Measurements from ENCODE around the gene RFX2. TPM values are rescaled to one million over a fixed set of nuclear protein-coding genes. Genes with fewer than 3 reads are reported as not detected.

The RFX2 gene
- total RNA-seq, 1 donor: 81.1 TPM

DNA sequence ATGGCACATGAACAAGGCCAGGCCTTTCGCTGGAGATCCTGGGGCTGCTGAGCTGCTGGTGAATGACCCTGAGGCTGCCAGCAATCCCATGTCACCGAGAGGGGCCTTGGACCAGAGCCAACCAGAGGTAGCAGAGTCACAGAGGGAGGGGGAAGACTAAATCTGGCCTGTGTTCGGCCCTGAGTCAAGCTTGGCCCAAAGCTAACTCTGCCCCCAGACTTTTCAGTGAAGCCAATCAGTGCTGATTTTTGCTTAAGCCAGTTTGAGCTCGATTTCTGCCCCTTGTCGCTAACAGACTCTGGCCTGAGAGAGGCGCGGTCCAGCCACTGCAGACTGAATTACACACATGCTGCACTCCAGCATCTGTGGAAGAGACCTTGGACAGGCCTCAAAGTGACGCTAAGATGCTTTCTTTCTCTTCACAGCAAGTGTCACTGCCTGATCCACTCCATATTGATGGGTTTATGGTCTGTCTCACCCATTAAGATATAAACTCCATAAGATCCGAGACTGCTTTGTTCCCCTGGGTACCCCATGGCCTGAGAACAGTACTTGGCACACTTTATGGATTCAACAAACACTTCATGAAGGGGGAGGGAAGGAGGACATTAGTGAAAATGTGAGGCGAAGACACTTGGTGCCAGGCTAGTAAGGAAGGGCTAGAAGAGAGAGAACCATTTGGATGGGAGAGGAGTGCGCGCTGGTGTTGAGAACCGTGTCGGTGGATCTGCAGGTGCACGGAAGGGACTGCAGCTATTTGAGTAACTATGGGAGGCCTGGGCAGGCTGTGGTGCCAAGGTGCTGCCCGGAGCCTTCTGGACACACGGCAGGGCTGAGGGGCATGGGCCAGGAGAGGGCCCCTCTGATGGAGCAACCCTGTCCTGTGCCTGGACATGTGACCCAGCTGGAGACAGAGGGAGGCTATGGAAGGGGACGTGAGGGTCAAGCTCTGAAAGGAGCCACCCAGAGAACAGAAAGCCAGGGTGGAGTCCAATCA, 150.0 kb downstream of the RFX2 start:
- no peak for DNase-seq (ENCODE audit: low read depth in 2 of 3, low spot score in 2 of 3)

DNA sequence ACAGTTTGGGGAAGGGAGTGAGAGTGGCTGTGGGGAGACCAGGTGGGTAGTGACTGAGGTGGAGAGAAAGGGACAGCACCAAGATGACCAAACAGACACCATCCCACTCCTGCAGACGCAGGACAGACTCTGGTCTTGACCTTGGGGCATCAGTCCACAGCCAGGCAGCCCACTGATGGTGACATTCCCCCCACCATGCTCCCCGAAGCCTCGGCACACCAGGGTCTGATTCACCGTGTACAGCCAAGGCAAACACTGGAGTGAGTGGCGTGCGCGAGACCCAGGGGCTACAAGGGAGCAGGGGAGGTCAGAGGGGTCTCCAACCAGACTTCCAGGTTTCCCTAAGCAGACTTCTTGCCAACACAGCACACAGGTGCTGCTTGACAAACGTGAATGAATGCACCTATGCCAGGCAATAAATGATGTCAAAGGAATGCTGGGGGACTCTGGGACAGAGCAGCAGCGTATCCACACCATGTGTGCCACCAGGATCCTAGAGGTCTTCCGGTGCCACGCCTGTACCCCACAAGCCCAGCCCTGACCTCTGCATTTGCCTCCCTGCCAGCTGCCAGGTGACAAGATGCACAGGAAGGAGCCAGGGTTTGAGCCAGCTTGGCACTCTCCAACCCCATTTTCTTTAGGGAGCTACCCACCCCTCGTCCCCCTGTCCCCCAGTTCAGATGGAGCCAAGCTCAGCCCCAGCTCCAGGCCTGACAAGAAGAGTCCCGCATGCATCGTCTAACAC, 150.9 kb downstream of the RFX2 start:
- DNase-seq (ENCODE audit: low read depth in 2 of 3, low spot score in 2 of 3): no peak

DNA sequence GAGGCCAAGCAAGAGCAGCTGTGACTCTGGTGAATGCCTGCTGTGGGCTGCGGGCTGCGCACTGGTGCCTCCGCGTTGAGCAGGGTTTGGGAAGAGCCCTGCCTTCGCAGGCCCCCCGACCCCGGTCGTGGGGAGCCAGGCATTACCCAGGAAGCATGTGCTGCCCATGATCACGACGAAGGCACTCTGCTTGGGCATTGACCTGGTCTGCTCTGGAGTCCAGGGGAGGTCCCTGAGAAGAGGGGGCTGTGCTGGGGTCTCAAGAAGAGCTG, 151.5 kb downstream of the RFX2 start:
- DNase-seq (ENCODE audit: low read depth in 2 of 3, low spot score in 2 of 3): no peak

DNA sequence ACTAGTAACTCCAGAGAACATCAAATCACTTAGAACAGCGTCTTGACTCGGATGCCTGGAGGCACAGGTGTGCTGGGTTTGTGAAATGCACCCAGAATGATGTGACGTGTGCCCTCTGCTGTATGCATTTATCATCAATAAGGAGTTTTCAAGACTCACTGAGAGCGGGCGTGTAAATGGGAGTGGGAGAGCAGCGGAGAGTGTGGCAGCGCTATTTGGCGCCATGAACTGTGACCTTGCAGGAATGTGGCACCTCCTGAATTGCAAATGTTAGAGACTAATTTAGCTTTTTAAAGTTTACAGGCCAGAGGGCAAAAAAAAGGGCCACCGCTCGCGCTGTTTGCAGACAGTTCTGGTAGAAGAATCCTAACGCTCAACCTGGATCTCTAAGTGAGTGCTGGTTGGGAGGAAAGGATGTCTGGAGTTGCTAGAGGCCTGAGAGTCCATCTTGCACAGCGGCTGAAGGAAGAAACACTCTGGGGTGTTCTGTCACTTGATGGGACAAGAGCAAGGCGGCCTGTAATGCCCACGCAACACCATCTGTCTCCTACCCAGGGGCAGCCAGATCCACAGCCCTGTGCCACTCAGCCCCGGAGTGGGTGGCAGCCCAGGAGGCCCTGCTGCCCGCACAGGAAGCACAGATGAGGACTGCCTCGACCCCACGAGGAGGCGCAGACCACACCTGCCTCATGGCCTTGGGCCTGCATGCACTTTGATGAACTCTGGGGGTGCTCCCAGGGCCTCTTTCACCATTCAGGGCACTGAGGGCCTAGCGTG, 152.0 kb downstream of the RFX2 start:
- DNase-seq (ENCODE audit: low read depth in 2 of 3, low spot score in 2 of 3): no peak

DNA sequence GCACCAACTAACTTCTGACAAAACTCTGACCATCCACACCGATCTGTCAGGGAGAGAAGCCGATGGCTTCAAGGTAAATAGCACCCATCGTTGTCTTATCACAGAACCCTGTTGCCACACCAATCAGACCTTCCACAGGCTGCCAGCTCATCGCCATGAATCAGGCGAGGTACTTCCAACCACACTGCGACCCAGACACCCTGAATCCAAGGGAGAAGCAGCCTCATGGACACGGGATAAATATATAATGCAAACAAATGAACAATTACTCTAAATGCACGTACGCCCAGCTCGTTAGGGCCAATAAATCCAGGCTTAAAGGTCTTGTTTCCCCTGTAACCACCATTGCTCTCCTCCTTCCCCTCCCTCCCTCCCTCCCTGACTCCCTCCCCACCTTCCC, 153.1 kb downstream of the RFX2 start:
- no peak for DNase-seq (ENCODE audit: low read depth in 2 of 3, low spot score in 2 of 3)

DNA sequence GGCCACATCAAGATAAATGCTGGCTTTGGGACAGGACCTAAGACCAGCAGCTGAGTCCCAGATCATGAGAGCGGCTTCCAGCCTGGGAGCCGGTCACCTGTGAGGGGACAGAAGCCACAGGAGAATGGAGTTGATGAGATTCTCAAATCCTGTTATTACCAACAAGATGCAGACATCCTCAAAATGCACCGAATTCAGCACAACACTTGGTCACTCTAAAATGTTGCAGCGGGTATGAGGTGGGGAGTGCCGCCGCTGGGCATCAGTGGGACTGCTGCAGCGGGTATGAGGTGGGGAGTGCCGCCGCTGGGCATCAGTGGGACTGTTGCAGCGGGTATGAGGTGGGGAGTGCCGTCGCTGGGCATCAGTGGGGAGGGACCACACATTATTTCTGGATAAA, 153.6 kb downstream of the RFX2 start:
- DNase-seq (ENCODE audit: low read depth in 2 of 3, low spot score in 2 of 3): no peak

DNA sequence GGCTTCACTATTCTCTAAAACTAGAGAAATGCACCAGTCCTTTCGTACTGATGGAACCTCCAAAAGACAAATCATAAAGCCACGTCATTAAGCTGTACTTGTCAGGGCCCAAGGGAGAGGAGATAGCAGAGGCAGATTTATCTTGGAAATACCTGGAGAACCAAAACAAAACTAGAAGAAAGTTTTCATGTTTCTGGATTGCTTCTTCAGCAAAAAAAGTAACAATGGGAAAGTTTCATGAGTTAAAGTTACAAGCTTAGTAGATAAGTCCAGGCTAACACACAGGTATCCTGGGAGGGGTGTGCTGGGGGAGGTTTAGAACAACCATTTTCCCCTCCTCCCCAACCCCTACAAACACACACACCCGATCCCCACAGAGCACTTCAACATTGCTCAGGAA, 154.0 kb downstream of the RFX2 start:
- DNase-seq (ENCODE audit: low read depth in 2 of 3, low spot score in 2 of 3): no peak

DNA sequence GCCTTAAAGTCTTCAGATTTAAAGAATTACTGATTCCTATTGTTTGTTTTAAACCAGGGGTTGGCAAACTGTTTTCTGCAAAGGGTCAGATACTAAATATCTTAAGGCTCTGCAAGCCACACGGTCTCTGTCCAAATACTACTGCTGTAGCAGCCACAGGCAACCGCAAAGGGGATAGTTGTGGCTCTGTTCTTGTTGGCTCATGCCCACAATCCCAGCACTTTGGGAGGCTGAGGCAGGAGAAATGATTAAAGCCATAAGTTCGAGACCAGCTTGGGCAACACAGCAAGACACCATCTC, 154.7 kb downstream of the RFX2 start:
- no peak for DNase-seq (ENCODE audit: low read depth in 2 of 3, low spot score in 2 of 3)

DNA sequence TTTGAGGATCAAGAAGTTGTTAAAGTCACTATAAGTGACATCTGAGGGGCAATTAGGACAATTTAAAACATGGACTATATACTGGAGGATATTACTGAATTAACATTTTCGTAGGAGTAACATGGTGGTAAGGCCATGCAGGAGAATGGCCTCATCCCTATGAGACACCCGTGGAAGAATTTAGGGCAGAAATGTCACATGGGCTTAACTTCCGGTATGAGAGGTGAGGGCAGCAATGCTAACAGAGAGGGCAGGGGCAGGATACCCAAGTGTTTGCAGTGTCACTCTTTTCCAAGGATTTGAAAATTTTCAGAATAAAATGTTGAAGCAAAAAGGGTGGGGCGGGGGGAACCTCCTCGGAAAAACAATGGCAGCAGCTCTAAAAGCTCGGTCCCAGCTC, 156.0 kb downstream of the RFX2 start:
- DNase-seq (ENCODE audit: low read depth in 2 of 3, low spot score in 2 of 3): no peak

DNA sequence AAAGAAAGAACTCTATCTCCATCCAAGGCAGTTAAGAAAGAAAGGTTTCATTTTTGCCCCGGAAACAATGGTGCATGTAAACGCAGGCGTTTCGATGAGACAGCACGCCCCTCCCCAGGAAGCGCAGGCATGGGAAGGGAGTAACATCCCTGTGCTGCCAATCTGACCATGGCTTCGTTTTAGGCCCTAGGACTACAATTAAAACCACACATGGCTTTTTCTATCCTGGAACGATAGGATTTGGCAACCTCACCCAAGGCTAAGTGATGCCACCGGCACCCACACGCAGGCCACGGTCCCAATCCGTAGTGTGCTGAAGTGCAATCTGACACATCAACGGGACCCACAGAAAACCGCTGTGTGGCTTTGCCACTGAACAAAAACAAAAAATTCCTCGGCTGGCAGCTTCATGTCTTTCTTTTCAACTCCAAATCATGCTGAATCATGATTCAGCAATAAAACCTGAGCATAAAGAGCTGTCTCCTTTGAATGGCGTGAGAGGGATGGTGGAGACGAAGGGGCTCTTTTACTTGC, 156.6 kb downstream of the RFX2 start:
- peak in 2 of 3 donors; percentile 43 to 62 for DNase-seq (ENCODE audit: low read depth in 2 of 3, low spot score in 2 of 3)

DNA sequence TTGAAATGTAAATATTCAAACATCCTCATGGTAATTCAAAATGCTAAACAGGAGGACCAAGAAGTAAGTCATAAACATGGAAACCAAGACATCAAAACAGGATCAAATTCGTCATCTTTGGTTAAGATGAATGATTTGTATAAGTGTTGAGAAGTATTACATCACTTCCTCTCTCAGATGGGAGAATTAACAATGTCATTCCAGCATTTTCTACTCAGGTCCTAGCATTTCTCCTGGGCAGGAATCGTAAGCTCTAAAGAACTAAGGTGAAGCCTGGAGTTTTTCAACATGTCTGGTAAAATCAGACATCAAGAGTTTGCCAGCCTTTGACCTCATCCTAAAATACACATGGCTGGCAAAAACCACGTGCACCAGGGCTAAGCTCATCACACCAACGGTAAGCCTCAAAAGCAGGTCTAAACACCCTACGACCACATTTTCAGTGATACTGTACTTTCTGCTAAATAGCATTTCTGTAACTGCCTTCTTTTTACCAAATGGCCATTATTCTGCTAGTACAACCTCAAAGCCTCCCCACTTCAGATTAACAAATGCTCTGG, 157.2 kb downstream of the RFX2 start:
- peak in 1 of 3 donors; percentile 26 for DNase-seq (ENCODE audit: low read depth in 2 of 3, low spot score in 2 of 3)

DNA sequence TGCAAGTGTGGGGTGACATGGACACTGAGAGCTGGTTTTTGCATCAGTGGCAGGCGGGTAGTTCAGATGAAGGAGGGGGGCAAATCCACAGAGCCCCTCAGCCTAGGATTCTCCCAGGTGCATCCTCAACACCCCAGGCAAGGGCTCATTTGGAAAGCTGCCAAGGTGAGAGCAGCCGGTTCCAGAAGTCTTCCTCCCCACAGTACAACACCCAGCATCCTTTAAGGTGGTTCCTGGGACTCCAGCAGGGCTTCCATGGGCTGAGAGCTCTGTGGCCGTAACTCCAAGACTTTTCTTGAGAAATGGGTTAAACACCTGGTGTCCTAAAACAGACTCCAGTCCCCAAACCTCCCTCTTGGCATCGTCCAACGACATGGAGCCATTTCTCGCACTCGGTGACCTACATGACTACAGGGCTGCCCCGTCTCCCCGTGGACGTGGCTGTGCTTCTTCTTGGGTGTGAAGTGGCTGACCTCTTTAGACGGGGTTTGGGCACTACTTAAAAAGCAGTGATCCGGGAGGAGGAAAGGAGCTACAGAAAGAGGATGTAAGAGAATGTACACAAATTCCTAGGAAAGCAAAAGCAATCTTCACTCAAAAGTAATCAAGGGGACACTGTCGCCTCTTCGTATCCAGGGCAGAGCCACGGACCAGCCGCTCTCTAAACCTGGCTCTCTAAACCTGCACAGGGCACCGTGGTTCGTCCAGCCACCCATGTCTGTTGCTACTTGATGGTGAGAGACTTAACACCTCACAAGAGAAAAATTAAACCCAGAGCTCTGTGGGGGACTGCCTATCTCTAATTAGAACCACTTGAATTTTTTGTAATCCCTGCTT, 157.9 kb downstream of the RFX2 start:
- peak in 1 of 3 donors; percentile 36 for DNase-seq (ENCODE audit: low read depth in 2 of 3, low spot score in 2 of 3)

DNA sequence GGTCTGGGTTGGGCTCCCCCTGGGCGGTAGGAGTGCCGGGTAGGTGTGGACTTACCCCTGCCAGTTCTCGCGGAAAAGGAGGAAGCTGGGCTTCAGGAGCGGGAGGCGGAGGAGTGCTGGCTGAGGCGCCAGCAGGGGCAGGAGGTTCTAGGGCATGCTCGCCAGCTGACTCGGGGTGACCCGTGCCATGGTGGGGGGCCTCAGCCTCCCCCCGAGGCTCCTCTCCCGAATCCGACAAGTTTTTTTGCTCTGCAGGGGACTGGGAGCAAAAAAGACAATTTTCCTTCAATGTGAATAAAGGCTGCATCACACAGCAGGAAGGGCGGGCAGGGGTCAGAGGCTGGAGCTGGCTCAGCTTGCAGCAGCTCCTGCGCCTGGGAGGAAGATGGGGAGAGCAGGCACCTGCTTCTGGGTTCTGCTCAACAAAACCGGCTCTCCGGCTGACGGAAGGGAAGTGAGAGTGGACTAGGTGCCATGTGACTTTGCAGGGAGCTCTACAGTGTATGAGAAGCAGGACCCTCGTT, 158.9 kb downstream of the RFX2 start:
- DNase-seq (ENCODE audit: low read depth in 2 of 3, low spot score in 2 of 3): peak in 1 of 3 donors; percentile 23

DNA sequence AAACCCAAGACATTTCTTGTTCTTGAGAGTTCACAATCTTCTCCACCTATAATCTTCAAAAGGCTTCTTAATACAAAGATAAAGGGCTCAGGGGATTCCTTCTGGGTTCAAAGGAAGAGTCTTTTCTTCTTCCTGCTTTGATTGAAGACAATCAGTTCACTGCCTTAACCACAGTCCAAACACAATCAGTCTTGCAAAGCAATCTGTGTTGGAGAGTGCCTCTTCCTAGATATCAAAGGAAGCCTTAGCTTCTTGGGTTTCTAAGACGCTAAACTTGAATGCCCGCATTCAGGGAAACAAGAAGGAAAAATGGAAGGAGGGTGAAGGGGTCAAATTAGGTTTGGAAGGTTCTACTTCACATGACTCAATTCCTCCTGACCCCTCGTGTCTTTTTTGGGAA, 159.6 kb downstream of the RFX2 start:
- DNase-seq (ENCODE audit: low read depth in 2 of 3, low spot score in 2 of 3): no peak

DNA sequence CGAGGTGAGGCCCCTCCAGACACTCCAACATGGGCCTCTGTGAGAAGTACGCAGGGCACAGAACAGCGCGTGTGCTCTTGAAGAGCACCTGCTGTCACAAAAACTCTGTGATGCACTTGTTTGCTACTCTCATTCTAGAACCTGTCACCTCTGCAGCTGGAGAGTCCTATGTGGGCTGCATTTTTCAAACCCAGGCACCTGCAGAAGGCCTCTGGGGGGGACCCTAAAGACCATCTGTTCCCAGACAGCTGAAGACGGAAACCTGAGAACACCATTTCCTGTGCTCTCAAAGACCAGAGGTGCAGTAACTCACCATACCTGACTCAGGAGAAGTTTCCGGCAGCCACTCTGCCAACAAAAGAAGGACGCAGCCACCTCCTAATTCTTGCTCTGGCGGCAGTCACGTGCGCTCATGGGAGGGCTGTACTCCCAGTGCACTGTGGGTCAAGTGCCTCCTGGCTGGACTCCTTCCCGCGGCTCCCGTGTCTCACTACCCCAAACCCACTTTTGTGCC, 160.5 kb downstream of the RFX2 start:
- DNase-seq (ENCODE audit: low read depth in 2 of 3, low spot score in 2 of 3): peak in 1 of 3 donors; percentile 41

DNA sequence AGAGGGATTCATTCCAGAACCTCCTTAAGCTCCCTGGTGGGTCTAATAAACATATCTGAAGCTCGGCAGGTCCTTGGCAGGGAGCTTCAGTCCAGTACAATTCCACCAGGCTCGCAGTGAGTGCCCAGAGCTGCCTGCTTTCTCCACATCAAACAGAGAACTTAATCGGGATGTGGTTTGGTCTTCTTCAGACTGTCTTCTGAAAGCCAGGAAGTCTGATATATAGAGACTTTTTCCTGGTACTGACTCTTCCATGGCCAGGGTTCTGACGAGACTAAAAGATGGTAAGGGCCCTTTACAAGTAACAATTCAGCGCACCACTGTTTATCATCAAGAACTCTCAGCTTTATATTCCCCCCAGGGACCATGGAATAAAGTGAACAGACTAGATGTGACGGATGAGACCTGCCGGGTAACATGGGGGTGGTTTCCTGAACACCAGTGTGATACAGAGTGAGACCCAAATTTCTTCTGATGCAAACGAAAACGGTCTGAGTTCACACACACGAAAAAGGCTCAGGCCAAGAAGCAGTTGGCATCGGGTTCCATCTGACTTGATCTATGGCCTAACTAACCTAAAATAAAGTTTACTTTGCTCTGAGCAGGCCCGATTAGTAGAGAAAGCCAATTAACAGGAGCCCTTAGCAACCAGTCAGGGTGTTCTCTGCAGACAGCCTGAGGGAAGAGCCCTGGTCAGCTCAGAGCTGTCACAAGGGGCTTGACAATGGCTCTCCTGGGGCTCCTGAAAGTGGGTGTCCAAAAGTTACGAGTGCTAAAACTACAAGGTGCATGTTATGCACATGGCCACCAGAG, 161.3 kb downstream of the RFX2 start:
- DNase-seq (ENCODE audit: low read depth in 2 of 3, low spot score in 2 of 3): no peak

DNA sequence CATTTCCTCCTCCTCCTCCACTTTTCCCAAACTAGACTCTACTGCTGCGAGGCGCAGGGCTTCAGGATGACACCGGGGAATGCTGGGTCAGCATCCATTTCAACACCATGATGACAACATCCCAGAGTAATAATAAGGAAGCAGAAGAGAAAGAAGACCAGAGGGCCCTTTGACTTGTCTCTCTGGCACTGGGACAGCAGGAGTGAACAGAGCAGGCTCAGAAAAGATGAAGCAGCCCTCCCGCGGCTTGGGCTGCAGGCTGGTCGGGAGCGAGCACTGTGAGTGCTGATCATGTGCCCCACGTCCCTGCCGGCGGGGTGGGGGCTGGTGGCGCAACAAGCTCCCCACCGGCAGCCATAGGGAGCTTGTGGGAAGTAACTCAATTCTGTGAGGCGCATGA, 162.9 kb downstream of the RFX2 start:
- no peak for DNase-seq (ENCODE audit: low read depth in 2 of 3, low spot score in 2 of 3)

DNA sequence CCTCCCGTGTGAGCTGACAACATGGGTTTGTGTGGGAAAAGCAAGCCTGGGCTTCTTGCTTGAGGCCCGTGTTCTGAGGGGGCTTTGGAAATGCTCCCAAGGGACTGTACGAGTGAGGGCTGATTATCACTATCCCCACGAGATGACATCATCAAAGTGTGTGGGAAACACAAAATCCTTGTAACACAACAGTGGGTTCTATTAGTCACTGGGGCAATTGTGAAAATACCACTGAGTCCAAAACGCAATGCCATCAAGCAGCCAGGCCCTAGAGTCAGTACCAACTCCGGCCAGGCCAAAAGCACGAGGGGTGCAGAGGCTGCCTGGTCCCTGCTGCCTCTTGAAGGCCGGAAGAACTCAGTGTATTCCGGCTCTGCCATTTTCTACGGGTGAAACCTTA, 166.7 kb downstream of the RFX2 start:
- DNase-seq (ENCODE audit: low read depth in 2 of 3, low spot score in 2 of 3): no peak
